ENCODE results near the gene NALF2.

DNA sequence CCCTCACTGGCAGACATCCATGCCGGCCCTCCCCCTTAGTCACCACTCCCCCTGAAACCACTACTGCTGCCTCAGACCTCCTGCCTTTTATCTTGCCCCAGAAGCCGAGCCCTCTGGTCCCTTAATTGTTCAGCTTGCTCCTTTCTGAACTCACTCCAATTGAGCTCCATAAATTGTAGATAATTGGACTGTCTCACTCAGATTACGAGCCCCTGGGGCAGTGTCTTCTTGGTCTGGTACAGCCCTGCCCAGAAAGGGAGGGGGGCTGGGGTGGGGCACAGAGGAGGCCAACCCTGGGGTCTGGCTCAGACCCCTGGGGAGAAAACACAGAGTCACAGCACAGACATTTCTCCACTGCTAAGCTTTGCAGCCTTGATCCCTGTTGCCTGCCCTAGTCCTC, 39.4 kb downstream of the NALF2 start:
- TF ChIP-seq, protein P1, sequence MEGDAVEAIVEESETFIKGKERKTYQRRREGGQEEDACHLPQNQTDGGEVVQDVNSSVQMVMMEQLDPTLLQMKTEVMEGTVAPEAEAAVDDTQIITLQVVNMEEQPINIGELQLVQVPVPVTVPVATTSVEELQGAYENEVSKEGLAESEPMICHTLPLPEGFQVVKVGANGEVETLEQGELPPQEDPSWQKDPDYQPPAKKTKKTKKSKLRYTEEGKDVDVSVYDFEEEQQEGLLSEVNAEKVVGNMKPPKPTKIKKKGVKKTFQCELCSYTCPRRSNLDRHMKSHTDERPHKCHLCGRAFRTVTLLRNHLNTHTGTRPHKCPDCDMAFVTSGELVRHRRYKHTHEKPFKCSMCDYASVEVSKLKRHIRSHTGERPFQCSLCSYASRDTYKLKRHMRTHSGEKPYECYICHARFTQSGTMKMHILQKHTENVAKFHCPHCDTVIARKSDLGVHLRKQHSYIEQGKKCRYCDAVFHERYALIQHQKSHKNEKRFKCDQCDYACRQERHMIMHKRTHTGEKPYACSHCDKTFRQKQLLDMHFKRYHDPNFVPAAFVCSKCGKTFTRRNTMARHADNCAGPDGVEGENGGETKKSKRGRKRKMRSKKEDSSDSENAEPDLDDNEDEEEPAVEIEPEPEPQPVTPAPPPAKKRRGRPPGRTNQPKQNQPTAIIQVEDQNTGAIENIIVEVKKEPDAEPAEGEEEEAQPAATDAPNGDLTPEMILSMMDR (IDR thresholded peaks at IDR 0.05) = no peak
- no peak for TF ChIP-seq POLR2A (IDR thresholded peaks at IDR 0.05)

Data from uterus (tissue), 2 donors.